H9 (cell line): ENCODE data around the gene ACTA1. TPM values are rescaled to one million over a fixed set of nuclear protein-coding genes. Genes with fewer than 3 reads are reported as not detected.

Experiments used
- DNase-seq: peaks from one replicate; pipeline ENCODE4 v3.0.0-alpha.2; 2017
- H2AFZ ChIP-seq: one replicate; pipeline ENCODE4 v1.6.1; 2013; ENCODE audit warnings: mild to moderate bottlenecking, low read length, control low read depth, moderate library complexity
- H2AK5ac ChIP-seq: 2 replicates; pipeline ENCODE4 v1.6.1; 2013; ENCODE audit warnings: low read length, control low read depth, mixed read lengths; ENCODE audit not compliant: insufficient read length
- H2BK120ac ChIP-seq: one replicate; pipeline ENCODE4 v1.6.1; 2013; ENCODE audit warnings: low read depth, mild to moderate bottlenecking, low read length, control low read depth, inconsistent platforms; ENCODE audit not compliant: poor library complexity, severe bottlenecking
- H2BK12ac ChIP-seq: 2 replicates; pipeline ENCODE4 v1.6.1; 2013; ENCODE audit warnings: low read length, control low read depth, mixed read lengths, low read depth; ENCODE audit not compliant: insufficient read length
- H2BK15ac ChIP-seq: 2 replicates; pipeline ENCODE4 v1.6.1; 2013; ENCODE audit warnings: low read depth, low read length, control low read depth
- H2BK20ac ChIP-seq: one replicate; pipeline ENCODE4 v1.6.1; 2013; ENCODE audit warnings: low read depth, mild to moderate bottlenecking, low read length, control low read depth, inconsistent platforms; ENCODE audit not compliant: poor library complexity, severe bottlenecking
- H2BK5ac ChIP-seq: 2 replicates; pipeline ENCODE4 v1.6.1; 2013; ENCODE audit warnings: low read length, control low read depth, mixed read lengths; ENCODE audit not compliant: insufficient read length
- H3K14ac ChIP-seq: 2 replicates; pipeline ENCODE4 v1.6.1; 2013; ENCODE audit warnings: low read length, control low read depth; ENCODE audit not compliant: insufficient read depth
- H3K18ac ChIP-seq: 2 replicates; pipeline ENCODE4 v1.6.1; 2013; ENCODE audit warnings: low read depth, mild to moderate bottlenecking, mixed read lengths, low read length, control low read depth; ENCODE audit not compliant: insufficient read length
- H3K23ac ChIP-seq: 2 replicates; pipeline ENCODE4 v1.6.1; 2013; ENCODE audit warnings: low read length, control low read depth, mixed read lengths, low read depth; ENCODE audit not compliant: insufficient read length
- H3K23me2 ChIP-seq: 2 replicates; pipeline ENCODE4 v1.6.1; 2013; ENCODE audit warnings: low read depth, mild to moderate bottlenecking, mixed read lengths, low read length, control low read depth; ENCODE audit not compliant: insufficient read length, poor library complexity, severe bottlenecking
- H3K27ac ChIP-seq: 2 replicates; pipeline ENCODE4 v1.5.1; 2013; ENCODE audit warnings: low read length, control low read depth, mixed read lengths, low read depth; ENCODE audit not compliant: insufficient read length
- H3K27me3 ChIP-seq: 2 replicates; pipeline ENCODE4 v1.6.1; 2013; ENCODE audit warnings: low read length, control low read depth, inconsistent platforms; ENCODE audit not compliant: insufficient read depth
- H3K4ac ChIP-seq: 2 replicates; pipeline ENCODE4 v1.6.1; 2013; ENCODE audit warnings: low read depth, mild to moderate bottlenecking, control low read depth, inconsistent platforms, low read length, moderate library complexity
- H3K4me1 ChIP-seq: 2 replicates; pipeline ENCODE4 v1.6.1; 2013; ENCODE audit warnings: low read length, control low read depth, inconsistent platforms; ENCODE audit not compliant: insufficient read depth
- H3K4me2 ChIP-seq: 2 replicates; pipeline ENCODE4 v1.6.1; 2013; ENCODE audit warnings: low read length, control low read depth, mixed read lengths; ENCODE audit not compliant: insufficient read length, insufficient read depth
- H3K56ac ChIP-seq: 2 replicates; pipeline ENCODE4 v1.6.1; 2013; ENCODE audit warnings: low read depth, mild to moderate bottlenecking, mixed read lengths, low read length, control low read depth; ENCODE audit not compliant: insufficient read length
- H3K79me1 ChIP-seq: 2 replicates; pipeline ENCODE4 v1.6.1; 2013; ENCODE audit warnings: low read depth, mild to moderate bottlenecking, moderate library complexity, low read length, control low read depth, inconsistent platforms; ENCODE audit not compliant: insufficient read depth, poor library complexity, severe bottlenecking
- H3K79me2 ChIP-seq: 2 replicates; pipeline ENCODE4 v1.6.1; 2013; ENCODE audit warnings: low read length, control low read depth, inconsistent platforms; ENCODE audit not compliant: insufficient read depth
- H3K9ac ChIP-seq: 2 replicates; pipeline ENCODE4 v1.6.1; 2013; ENCODE audit warnings: low read length, control low read depth, mixed read lengths; ENCODE audit not compliant: insufficient read length; ENCODE audit errors: extremely low read depth
- H3K9me3 ChIP-seq: one replicate; pipeline ENCODE4 v1.6.1; 2013; ENCODE audit warnings: low read depth, low read length, inconsistent platforms; ENCODE audit not compliant: control insufficient read depth
- H3T11ph ChIP-seq: one replicate; pipeline ENCODE4 v1.6.1; 2013; ENCODE audit warnings: mild to moderate bottlenecking, low read length, control low read depth, inconsistent platforms
- H4K20me1 ChIP-seq: one replicate; pipeline ENCODE4 v1.6.1; 2013; ENCODE audit not compliant: control insufficient read depth, insufficient read length, insufficient read depth
- H4K5ac ChIP-seq: 2 replicates; pipeline ENCODE4 v1.6.1; 2013; ENCODE audit warnings: low read depth, mild to moderate bottlenecking, mixed read lengths, low read length, control low read depth; ENCODE audit not compliant: insufficient read length
- H4K8ac ChIP-seq: replicated peaks from 2 replicates; pipeline ENCODE4 v1.6.1; 2013; ENCODE audit warnings: low read length, control low read depth, mixed read lengths, low read depth; ENCODE audit not compliant: insufficient read length
- H4K91ac ChIP-seq: 2 replicates; pipeline ENCODE4 v1.6.1; 2013; ENCODE audit warnings: low read depth, mild to moderate bottlenecking, moderate library complexity, mixed read lengths, low read length, control low read depth; ENCODE audit not compliant: insufficient read length
- H3K27ac Mint-ChIP-seq, 3 experiments: 2 replicates in 2 of 3; 3 replicates in 1 of 3; pipeline ENCODE4 v1.8.0; 2020 to 2021; ENCODE audit warnings: mixed read lengths in 3 of 3, mild to moderate bottlenecking in 1 of 3, moderate library complexity in 1 of 3
- H3K27me3 Mint-ChIP-seq: 2 replicates; pipeline ENCODE4 v1.8.0; 2021; ENCODE audit warnings: low read depth, mild to moderate bottlenecking, moderate library complexity, mixed read lengths
- H3K36me3 Mint-ChIP-seq, 3 experiments: 2 replicates in 2 of 3; 3 replicates in 1 of 3; pipeline ENCODE4 v1.8.0; 2020 to 2021; ENCODE audit warnings: low read depth in 3 of 3, mixed read lengths in 3 of 3; ENCODE audit not compliant: insufficient read depth in 1 of 3
- H3K4me1 Mint-ChIP-seq, 2 experiments: 2 replicates each; pipeline ENCODE4 v1.8.0; 2020; ENCODE audit warnings: mixed read lengths in 2 of 2
- H3K4me3 Mint-ChIP-seq, 2 experiments: 2 replicates in 1 of 2; 3 replicates in 1 of 2; pipeline ENCODE4 v1.8.0; 2020 to 2021; ENCODE audit warnings: mild to moderate bottlenecking in 2 of 2, mixed read lengths in 2 of 2, moderate library complexity in 1 of 2
- H3K9me3 Mint-ChIP-seq, 2 experiments: 2 replicates in 1 of 2; 3 replicates in 1 of 2; pipeline ENCODE4 v1.8.0; 2020; ENCODE audit warnings: mild to moderate bottlenecking in 2 of 2, mixed read lengths in 2 of 2, moderate library complexity in 1 of 2
- CTCF ChIP-seq: fragments of 200-600 bp; sonication (generic); conservative IDR thresholded peaks from 3 replicates; pipeline ENCODE4 v1.8.0; 2021; ENCODE audit warnings: antibody characterized with exemption, mild to moderate bottlenecking
- WGBS: extraction: QIAGEN DNeasy Blood & Tissue Kit; methylation state at CpG from one replicate; pipeline ENCODE4 v1.1.7; 2013; ENCODE audit warnings: missing lambda C conversion rate, low lambda C conversion rate, mixed read lengths; ENCODE audit not compliant: insufficient read length; ENCODE audit errors: extremely low coverage; 5-methylcytosine and 5-hydroxymethylcytosine counted together
- total RNA-seq: library from RNA; stranded (reverse); gene quantifications from 2 replicates; pipeline ENCODE4 v1.2.1, GENCODE V29; 2021

The ACTA1 gene
- total RNA-seq, 1 experiment from 2014 or later: 48.5 TPM

GRCh38 chr1:229440851-229441537, 7.1 kb upstream of the ACTA1 start:
- H2AFZ ChIP-seq: no peak overlapping the region
- no peaks in the 10 kb centered on the region for H4K20me1 ChIP-seq
- H4K5ac ChIP-seq: no peak overlapping the region
- H3K4me2 ChIP-seq: no peak overlapping the region
- H4K91ac ChIP-seq: no peak overlapping the region
- H3T11ph ChIP-seq: no peak overlapping the region
- H3K14ac ChIP-seq: no peak overlapping the region
- no peak overlapping the region for H3K4ac ChIP-seq
- H3K4me1 ChIP-seq: no peaks in the 10 kb centered on the region
- Mint-ChIP-seq H3K27me3 (peaks cover 13% of the 10 kb centered on the region), H3K4me1 (0 out of 4 replicates have a peak, but pooled peaks cover 0 to 2% of the 10 kb centered on the region in 2 experiments), H3K27ac (peak overlapping the region in 2 of 3 experiments; percentile 22 to 74; a peak in 2 of 7 replicates), H3K36me3 (peaks cover 4 to 55% (median 30%) of the 10 kb centered on the region in 3 experiments; a peak in 6 of 7 replicates), H3K9me3 (no peaks in the 10 kb centered on the region), H3K4me3 (no peak overlapping the region)
- H3K56ac ChIP-seq: no peak overlapping the region
- no peaks in the 10 kb centered on the region for H3K79me1 ChIP-seq
- no peak overlapping the region for H2BK12ac ChIP-seq
- no peak overlapping the region for H2AK5ac ChIP-seq
- H3K9ac ChIP-seq: no peak overlapping the region
- no CpG with 5 or more reads among the region's 5 CpGs for WGBS
- no peak overlapping the region for H2BK20ac ChIP-seq
- no peak overlapping the region for H2BK120ac ChIP-seq
- no peak overlapping the region for H2BK15ac ChIP-seq
- no peaks in the 10 kb centered on the region for H3K79me2 ChIP-seq
- no peak for TF ChIP-seq CTCF
- DNase-seq: no peak
- no peaks in the 10 kb centered on the region for H3K23me2 ChIP-seq
- no peaks in the 10 kb centered on the region for H3K27me3 ChIP-seq
- no peaks in the 10 kb centered on the region for H3K9me3 ChIP-seq
- H3K23ac ChIP-seq: no peak overlapping the region
- H3K18ac ChIP-seq: no peak overlapping the region
- no peak overlapping the region for H4K8ac ChIP-seq
- H2BK5ac ChIP-seq: no peak overlapping the region
- H3K27ac ChIP-seq: no peak overlapping the region
